GM12878 (cell line): ENCODE data around the gene RACGAP1. TPM values are rescaled to one million over a fixed set of nuclear protein-coding genes. Genes with fewer than 3 reads are reported as not detected.

ENCODE experiments used
- ATAC-seq: fragments of 200-7000 bp; cut with Tn5 transposase; 3 replicates; pipeline ENCODE4 v1.9.1; 2020; ENCODE audit warnings: mild to moderate bottlenecking, moderate library complexity
- BruUV-seq: library from RNA; stranded (reverse); fragments of 400-500 nt; replicated peaks from 2 replicates; lab custom pipeline; 2021; lab: Mats Ljungman, UMichigan
- CTCF ChIA-PET: fragments of 300-600 bp; sonication (Branson Sonifier 250); formaldehyde crosslinking; extraction: SDS; loops from one replicate; lab custom pipeline; 2021; ENCODE audit warnings: inconsistent platforms; lab: Yijun Ruan, JAX
- POLR2A ChIA-PET: fragments of 350-600 bp; formaldehyde crosslinking; extraction: SDS; loops from one replicate; lab custom pipeline; 2021; ENCODE audit warnings: inconsistent platforms; lab: Charles Lee
- RAD21 ChIA-PET: fragments of 300-600 bp; sonication (Branson Sonifier 250); formaldehyde crosslinking; loops from one replicate; lab custom pipeline; 2023; ENCODE audit warnings: antibody characterized with exemption; ENCODE audit not compliant: unreplicated experiment; lab: Charles Lee
- SMC1A ChIA-PET: fragments of 300-600 bp; sonication (Branson Sonifier 250); formaldehyde crosslinking; loops from one replicate; lab custom pipeline; 2023; ENCODE audit not compliant: unreplicated experiment, uncharacterized antibody; lab: Charles Lee
- DNase-seq: peaks from one replicate; pipeline ENCODE4 v3.0.0-alpha.2; 2011; ENCODE audit warnings: low read depth, low spot score
- FAIRE-seq: peaks from 3 replicates; lab custom pipeline; 2011; peaks lifted over from hg19 to GRCh38; lab: Jason Lieb, UNC
- H2AFZ ChIP-seq: 2 replicates; pipeline ENCODE4 v1.6.0; 2011; ENCODE audit warnings: low read depth, low read length, control low read depth; ENCODE audit not compliant: control insufficient read depth
- H3K27ac ChIP-seq: 2 replicates; pipeline ENCODE4 v1.5.1; 2011; ENCODE audit warnings: control low read depth; ENCODE audit not compliant: control insufficient read depth, insufficient read depth
- H3K27me3 ChIP-seq, 2 experiments: replicated peaks in 1 of 2; 2 replicates each; pipeline versions ENCODE4 v1.6.0 to v1.6.1; 2011; ENCODE audit warnings: low read length in 1 of 2; ENCODE audit not compliant: control insufficient read depth in 2 of 2, insufficient read depth in 2 of 2
- H3K36me3 ChIP-seq, 2 experiments: 2 replicates each; pipeline ENCODE4 v1.5.1; 2011; ENCODE audit warnings: low read length in 1 of 2; ENCODE audit not compliant: control insufficient read depth in 2 of 2, insufficient read depth in 2 of 2
- H3K4me1 ChIP-seq: 2 replicates; pipeline ENCODE4 v1.6.1; 2011; ENCODE audit warnings: mild to moderate bottlenecking, low read length, moderate library complexity, mixed read lengths; ENCODE audit not compliant: control insufficient read depth, insufficient read depth
- H3K4me2 ChIP-seq: 2 replicates; pipeline ENCODE4 v1.6.0; 2011; ENCODE audit warnings: control low read depth; ENCODE audit not compliant: control insufficient read depth, insufficient read depth
- H3K4me3 ChIP-seq: fragments of 200-600 bp; sonication (generic); 2 replicates; pipeline ENCODE4 v1.5.1; 2016
- H3K79me2 ChIP-seq: 2 replicates; pipeline ENCODE4 v1.6.0; 2011; ENCODE audit warnings: low read length; ENCODE audit not compliant: control insufficient read depth, insufficient read depth
- H3K9ac ChIP-seq: 2 replicates; pipeline ENCODE4 v1.8.0; 2011; ENCODE audit warnings: low read length, control low read depth, mixed read lengths; ENCODE audit not compliant: control insufficient read depth, insufficient read depth
- H3K9me3 ChIP-seq: replicated peaks from 3 replicates; pipeline ENCODE4 v1.5.1; 2011; ENCODE audit warnings: mild to moderate bottlenecking, low read length; ENCODE audit not compliant: control insufficient read depth, insufficient read depth
- H4K20me1 ChIP-seq: 2 replicates; pipeline ENCODE4 v1.6.0; 2011; ENCODE audit not compliant: control insufficient read depth, insufficient read depth
- CBX3 ChIP-seq: fragments of 200-600 bp; sonication (generic); IDR thresholded peaks from 2 replicates; pipeline ENCODE4 v1.6.1; 2016; ENCODE audit warnings: low read depth, borderline replicate concordance
- CREM ChIP-seq: IDR thresholded peaks from 2 replicates; pipeline ENCODE4 v1.6.1; 2014; ENCODE audit warnings: antibody characterized with exemption, low read depth
- E2F8 ChIP-seq: fragments of 450-650 bp; IDR thresholded peaks from 2 replicates; pipeline ENCODE4 v1.6.1; 2018; ENCODE audit warnings: mild to moderate bottlenecking, low read depth, moderate library complexity; ENCODE audit not compliant: partially characterized antibody
- FOXM1 ChIP-seq: IDR thresholded peaks from 2 replicates; pipeline ENCODE4 v1.6.1; 2012; ENCODE audit warnings: low read depth, mild to moderate bottlenecking, inconsistent platforms, low read length, moderate library complexity
- HSF1 ChIP-seq: fragments of 150-350 bp; IDR thresholded peaks from 2 replicates; pipeline ENCODE4 v1.6.1; 2014; ENCODE audit warnings: mild to moderate bottlenecking, low read depth, low read length
- JUNB ChIP-seq: IDR thresholded peaks from 2 replicates; pipeline ENCODE4 v1.6.1; 2016; ENCODE audit warnings: antibody characterized with exemption, mild to moderate bottlenecking
- PKNOX1 ChIP-seq: fragments of 450-650 bp; IDR thresholded peaks from 2 replicates; pipeline ENCODE4 v1.6.1; 2016; ENCODE audit warnings: mild to moderate bottlenecking
- POU2F2 ChIP-seq: IDR thresholded peaks from 3 replicates; pipeline ENCODE4 v1.6.1; 2011; ENCODE audit warnings: low read depth, mild to moderate bottlenecking, low read length, borderline replicate concordance
- STAT3 ChIP-seq: IDR thresholded peaks from 2 replicates; pipeline ENCODE4 v1.6.1; 2011; ENCODE audit warnings: low read depth, low read length, improper control_type of control experiment
- TAF1 ChIP-seq: IDR thresholded peaks from 2 replicates; pipeline ENCODE4 v1.6.1; 2011; ENCODE audit warnings: mild to moderate bottlenecking, low read depth, low read length, borderline replicate concordance
- WGBS: methylation state at CpG from one replicate; pipeline ENCODE4 v1.1.6; 2016; ENCODE audit warnings: low lambda C conversion rate; ENCODE audit not compliant: insufficient replicate concordance, insufficient coverage; ENCODE audit errors: missing lambda C conversion rate; 5-methylcytosine and 5-hydroxymethylcytosine counted together
- in situ Hi-C: fragments of 300-500 bp; cut with MboI; formaldehyde crosslinking; loops from 9 replicates; pipeline ENCODE4 v1.14.3; 2018; ENCODE audit warnings: mixed read lengths
- intact Hi-C: fragments of 100-400 bp; cut with micrococcal nuclease; formaldehyde crosslinking; loops from one replicate; pipeline ENCODE4 v1.14.2; 2022; ENCODE audit not compliant: unreplicated experiment
- polyA plus RNA-seq, 11 experiments: library from polyadenylated mRNA; depleted of rRNA in 4 of 11; unstranded in 6 of 11; stranded (reverse) in 5 of 11; fragments of >200 nt; fragmentation: Nextera tagmentation in 4 of 11; fragmentation: Illumina TruSeq in 1 of 11; extraction: Ambion mirVana in 4 of 11; extraction: Trizol in 1 of 11; gene quantifications; 1 replicate in 1 of 11; 2 replicates in 10 of 11; pipeline versions ENCODE4 v1.2.1 to v1.2.3, GENCODE V29; 2011 to 2016; ENCODE audit warnings: inconsistent platforms in 2 of 11, missing spikeins in 2 of 11, low read depth in 1 of 11
- total RNA-seq, 4 experiments: library from RNA; depleted of rRNA in 3 of 4; stranded (reverse); fragments of >200 nt in 3 of 4; fragmentation: Illumina TruSeq in 1 of 4; extraction: Trizol in 1 of 4; gene quantifications; 2 replicates each; pipeline versions ENCODE4 v1.2.1 to v1.2.3, GENCODE V29; 2013 to 2021
- TF ChIP-seq, protein P1 (sequence below), 3 experiments: IDR thresholded peaks in 2 of 3; conservative IDR thresholded peaks in 1 of 3; 2 replicates each; pipeline ENCODE4 v1.5.1; 2011; ENCODE audit warnings: low read depth in 3 of 3, low read length in 3 of 3, mild to moderate bottlenecking in 3 of 3, control low read depth in 2 of 3, moderate library complexity in 2 of 3, inconsistent platforms in 1 of 3, mixed read lengths in 1 of 3; ENCODE audit not compliant: control insufficient read depth in 2 of 3, insufficient read depth in 1 of 3; ENCODE audit errors: extremely low read depth in 1 of 3
- TF ChIP-seq, protein P2 (sequence below): fragments of 450-650 bp; formaldehyde crosslinking; IDR thresholded peaks from 2 replicates; pipeline ENCODE4 v1.4.0; 2022; ENCODE audit warnings: mild to moderate bottlenecking, moderate library complexity

Gene RACGAP1
- total and polyA plus RNA-seq, 10 of the 15 experiments (the other 5 are each of a cell fraction or from before 2014, with no cell fraction given): 32.4 to 87.9 (median 76.2) TPM

DNA sequence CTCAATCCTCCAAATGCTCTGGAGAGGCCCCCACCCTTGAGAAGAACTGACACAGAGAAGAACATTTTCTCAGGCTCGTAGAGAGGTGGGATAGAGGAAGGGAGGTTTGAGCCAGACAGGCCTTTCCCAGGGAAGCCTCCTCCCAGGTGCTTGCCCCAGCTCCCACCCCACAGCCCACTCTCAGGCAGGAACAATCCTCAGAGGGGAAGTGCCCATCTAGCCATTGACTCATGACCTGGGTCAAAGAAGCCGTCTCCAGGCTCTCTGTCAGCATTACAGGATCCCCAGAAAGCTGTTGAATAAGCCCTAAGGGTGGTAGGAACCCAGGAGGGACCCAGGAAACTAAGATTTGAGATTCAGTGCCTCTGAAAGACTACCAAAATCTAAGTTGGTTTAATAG is 48.7 kb downstream of the RACGAP1 start (continued):
- TF ChIP-seq, protein P1, sequence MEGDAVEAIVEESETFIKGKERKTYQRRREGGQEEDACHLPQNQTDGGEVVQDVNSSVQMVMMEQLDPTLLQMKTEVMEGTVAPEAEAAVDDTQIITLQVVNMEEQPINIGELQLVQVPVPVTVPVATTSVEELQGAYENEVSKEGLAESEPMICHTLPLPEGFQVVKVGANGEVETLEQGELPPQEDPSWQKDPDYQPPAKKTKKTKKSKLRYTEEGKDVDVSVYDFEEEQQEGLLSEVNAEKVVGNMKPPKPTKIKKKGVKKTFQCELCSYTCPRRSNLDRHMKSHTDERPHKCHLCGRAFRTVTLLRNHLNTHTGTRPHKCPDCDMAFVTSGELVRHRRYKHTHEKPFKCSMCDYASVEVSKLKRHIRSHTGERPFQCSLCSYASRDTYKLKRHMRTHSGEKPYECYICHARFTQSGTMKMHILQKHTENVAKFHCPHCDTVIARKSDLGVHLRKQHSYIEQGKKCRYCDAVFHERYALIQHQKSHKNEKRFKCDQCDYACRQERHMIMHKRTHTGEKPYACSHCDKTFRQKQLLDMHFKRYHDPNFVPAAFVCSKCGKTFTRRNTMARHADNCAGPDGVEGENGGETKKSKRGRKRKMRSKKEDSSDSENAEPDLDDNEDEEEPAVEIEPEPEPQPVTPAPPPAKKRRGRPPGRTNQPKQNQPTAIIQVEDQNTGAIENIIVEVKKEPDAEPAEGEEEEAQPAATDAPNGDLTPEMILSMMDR (IDR thresholded peaks at IDR 0.05 in 2 of 3, conservative IDR thresholded peaks at IDR 0.05 in 1 of 3; ENCODE audit: control insufficient read depth in 2 of 3, extremely low read depth in 1 of 3, insufficient read depth in 1 of 3, low read depth in 3 of 3, low read length in 3 of 3): no peak
- TF ChIP-seq TAF1 (no peak), PKNOX1 (no peak), FOXM1 (no peak), STAT3 (no peak), HSF1 (no peak)

DNA sequence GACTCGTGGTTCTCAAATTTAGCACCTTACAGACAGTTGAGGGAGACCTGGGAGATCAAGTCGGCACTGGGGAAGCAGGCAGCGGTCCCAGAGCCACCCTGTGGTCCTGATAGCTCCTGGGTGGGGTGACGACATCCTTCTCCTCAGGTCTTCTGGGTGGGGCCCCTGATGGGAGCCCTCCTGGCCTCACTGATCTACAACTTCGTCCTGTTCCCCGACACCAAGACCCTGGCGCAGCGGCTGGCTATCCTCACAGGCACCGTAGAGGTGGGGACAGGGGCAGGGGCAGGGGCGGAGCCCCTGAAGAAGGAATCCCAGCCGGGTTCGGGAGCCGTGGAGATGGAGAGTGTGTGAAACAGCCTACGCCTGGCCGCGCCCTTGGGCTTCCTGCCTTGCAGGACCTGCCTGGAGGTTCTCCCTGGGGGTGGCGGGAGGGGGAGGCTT is 50.0 kb downstream of the RACGAP1 start:
- Histone ChIP-seq H3K9ac (no peak overlapping the region), H3K27ac (no peak overlapping the region), H3K4me2 (no peak overlapping the region), H3K4me3 (no peak overlapping the region), H3K36me3 (no peaks in the 10 kb centered on the region), H3K79me2 (no peaks in the 10 kb centered on the region), H3K9me3 (no peaks in the 10 kb centered on the region), H4K20me1 (no peaks in the 10 kb centered on the region), H3K27me3 (peaks cover 0 to 1% of the 10 kb centered on the region in 2 experiments; a peak in 1 of 4 replicates), H2AFZ (no peak overlapping the region), H3K4me1 (no peaks in the 10 kb centered on the region)
- ATAC-seq (no peak; the same call in 2 of the 3 replicates), FAIRE-seq (no peak), DNase-seq (no peak)
- BruUV-seq: no TSS peak
- RAD21 ChIA-PET: interaction anchor here (1.9 kb wide), 1 partner anchor 8 kb away, joined by 6 read pairs; no protein-coding TSS in a partner anchor
- intact Hi-C loops (no loop called here), in situ Hi-C loops (no loop called here)
- CTCF ChIA-PET: interaction anchor here (1.6 kb wide), 1 partner anchor 9 kb away, joined by 4 read pairs; no protein-coding TSS in a partner anchor
- 73% methylated on average over 17 of the region's 17 CpGs for WGBS
- SMC1A ChIA-PET: no interaction called here
- POLR2A ChIA-PET: no interaction called here
- TF ChIP-seq, protein P2, sequence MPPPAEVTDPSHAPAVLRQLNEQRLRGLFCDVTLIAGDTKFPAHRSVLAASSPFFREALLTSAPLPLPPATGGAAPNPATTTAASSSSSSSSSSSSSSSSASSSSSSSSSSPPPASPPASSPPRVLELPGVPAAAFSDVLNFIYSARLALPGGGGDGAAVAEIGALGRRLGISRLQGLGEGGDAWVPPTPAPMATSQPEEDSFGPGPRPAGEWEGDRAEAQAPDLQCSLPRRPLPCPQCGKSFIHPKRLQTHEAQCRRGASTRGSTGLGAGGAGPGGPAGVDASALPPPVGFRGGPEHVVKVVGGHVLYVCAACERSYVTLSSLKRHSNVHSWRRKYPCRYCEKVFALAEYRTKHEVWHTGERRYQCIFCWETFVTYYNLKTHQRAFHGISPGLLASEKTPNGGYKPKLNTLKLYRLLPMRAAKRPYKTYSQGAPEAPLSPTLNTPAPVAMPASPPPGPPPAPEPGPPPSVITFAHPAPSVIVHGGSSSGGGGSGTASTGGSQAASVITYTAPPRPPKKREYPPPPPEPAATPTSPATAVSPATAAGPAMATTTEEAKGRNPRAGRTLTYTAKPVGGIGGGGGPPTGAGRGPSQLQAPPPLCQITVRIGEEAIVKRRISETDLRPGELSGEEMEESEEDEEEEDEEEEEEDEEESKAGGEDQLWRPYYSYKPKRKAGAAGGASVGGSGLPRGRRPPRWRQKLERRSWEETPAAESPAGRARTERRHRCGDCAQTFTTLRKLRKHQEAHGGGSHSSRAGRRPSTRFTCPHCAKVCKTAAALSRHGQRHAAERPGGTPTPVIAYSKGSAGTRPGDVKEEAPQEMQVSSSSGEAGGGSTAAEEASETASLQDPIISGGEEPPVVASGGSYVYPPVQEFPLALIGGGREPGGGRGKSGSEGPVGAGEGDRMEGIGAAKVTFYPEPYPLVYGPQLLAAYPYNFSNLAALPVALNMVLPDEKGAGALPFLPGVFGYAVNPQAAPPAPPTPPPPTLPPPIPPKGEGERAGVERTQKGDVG: no peak
- TF ChIP-seq E2F8: no peak
- TF ChIP-seq CBX3: no peak
- no peak for TF ChIP-seq CREM
- TF ChIP-seq POU2F2: no peak
- no peak for TF ChIP-seq JUNB
